HepG2 (cell line): ENCODE data around the gene GPBP1. TPM values are rescaled to one million over a fixed set of nuclear protein-coding genes. Genes with fewer than 3 reads are reported as not detected.

Source experiments
- ATAC-seq: fragments of 200-7000 bp; cut with Tn5 transposase; 3 replicates; pipeline ENCODE4 v1.9.1; 2020; ENCODE audit warnings: mild to moderate bottlenecking, moderate library complexity
- BruUV-seq: library from RNA; stranded (reverse); fragments of 400-500 nt; replicated peaks from 2 replicates; lab custom pipeline; 2021; lab: Mats Ljungman, UMichigan
- CTCF ChIA-PET: fragments of 300-600 bp; formaldehyde crosslinking; extraction: SDS; loops from one replicate; lab custom pipeline; 2021; ENCODE audit warnings: low total read pairs, inconsistent platforms, low intra/inter-chr PET ratio; lab: Yijun Ruan, JAX
- POLR2A ChIA-PET: fragments of 350-600 bp; sonication (Branson Sonifier 250); formaldehyde crosslinking; loops from one replicate; lab custom pipeline; 2020; ENCODE audit warnings: antibody characterized with exemption, inconsistent platforms; lab: Yijun Ruan, JAX
- DNase-seq: peaks from one replicate; pipeline ENCODE4 v3.0.0-alpha.2; 2015; ENCODE audit warnings: low spot score
- FAIRE-seq: peaks from 3 replicates; lab custom pipeline; 2011; peaks lifted over from hg19 to GRCh38; lab: Jason Lieb, UNC
- H2AFZ ChIP-seq: one replicate; pipeline ENCODE4 v1.6.1; 2011; ENCODE audit warnings: low read length, inconsistent platforms
- H3K27ac ChIP-seq: fragments of 300-600 bp; 3 replicates; pipeline ENCODE4 v1.8.0; 2011; ENCODE audit warnings: mixed run types, mild to moderate bottlenecking, mixed read lengths, low read length, inconsistent platforms; ENCODE audit not compliant: insufficient read depth; ENCODE audit errors: extremely low read length
- H3K27me3 ChIP-seq, 2 experiments: fragments of 200-600 bp in 1 of 2; 2 replicates in 1 of 2; 3 replicates in 1 of 2; pipeline versions ENCODE4 v1.6.0 to v1.8.0; 2011; ENCODE audit warnings: low read length in 2 of 2, mild to moderate bottlenecking in 2 of 2, moderate library complexity in 2 of 2, inconsistent platforms in 1 of 2; ENCODE audit not compliant: insufficient read depth in 2 of 2, control insufficient read depth in 1 of 2
- H3K36me3 ChIP-seq, 2 experiments: fragments of 200-600 bp in 1 of 2; replicated peaks in 1 of 2; 2 replicates in 1 of 2; 3 replicates in 1 of 2; pipeline versions ENCODE4 v1.5.1 to v1.8.0; 2011; ENCODE audit warnings: low read length in 2 of 2, inconsistent platforms in 1 of 2; ENCODE audit not compliant: insufficient read depth in 2 of 2, control insufficient read depth in 1 of 2
- H3K4me1 ChIP-seq: 2 replicates; pipeline ENCODE4 v1.5.1; 2012; ENCODE audit warnings: low read length, inconsistent platforms; ENCODE audit not compliant: insufficient read depth
- H3K4me2 ChIP-seq: 2 replicates; pipeline ENCODE4 v1.6.0; 2011; ENCODE audit warnings: low read depth, low read length, inconsistent platforms
- H3K4me3 ChIP-seq, 3 experiments: fragments of 200-600 bp in 1 of 3; sonication (generic), shearing (Covaris generic) in 1 of 3; replicated peaks in 1 of 3; 2 replicates each; pipeline ENCODE4 v1.5.1; 2011 to 2016; ENCODE audit warnings: low read length in 3 of 3, inconsistent platforms in 2 of 3, low read depth in 2 of 3, mild to moderate bottlenecking in 2 of 3, control low read depth in 1 of 3, mixed read lengths in 1 of 3; ENCODE audit not compliant: insufficient read depth in 1 of 3
- H3K79me2 ChIP-seq: one replicate; pipeline ENCODE4 v1.6.1; 2011; ENCODE audit warnings: low read length, inconsistent platforms; ENCODE audit not compliant: insufficient read depth
- H3K9ac ChIP-seq: 2 replicates; pipeline ENCODE4 v1.6.0; 2011; ENCODE audit warnings: mild to moderate bottlenecking, low read depth, low read length, inconsistent platforms; ENCODE audit not compliant: insufficient read depth
- H3K9me3 ChIP-seq: 2 replicates; pipeline ENCODE4 v1.5.1; 2012; ENCODE audit warnings: mild to moderate bottlenecking, low read length
- H4K20me1 ChIP-seq: 2 replicates; pipeline ENCODE4 v1.6.0; 2011; ENCODE audit warnings: inconsistent platforms, mild to moderate bottlenecking, low read length, moderate library complexity; ENCODE audit not compliant: insufficient read depth
- BRD4 ChIP-seq: sonication (generic); formaldehyde crosslinking; IDR thresholded peaks from 2 replicates; pipeline ENCODE4 v1.4.0; 2020; ENCODE audit warnings: missing genetic modification reagents
- FOXO4 ChIP-seq: sonication (generic); formaldehyde crosslinking; conservative IDR thresholded peaks from 2 replicates; pipeline ENCODE4 v1.8.1; 2023; ENCODE audit warnings: missing genetic modification reagents
- GATAD1 ChIP-seq: IDR thresholded peaks from 2 replicates; pipeline ENCODE4 v1.6.1; 2016; ENCODE audit warnings: missing genetic modification reagents, missing compliant biosample characterization
- MAFG ChIP-seq: sonication (generic); formaldehyde crosslinking; IDR thresholded peaks from 2 replicates; pipeline ENCODE4 v1.5.1; 2020; ENCODE audit warnings: mild to moderate bottlenecking, missing genetic modification reagents
- PHF5A ChIP-seq: IDR thresholded peaks from one replicate; pipeline ENCODE4 v1.6.1; 2018; ENCODE audit warnings: low read depth, missing genetic modification reagents; ENCODE audit not compliant: unreplicated experiment
- RXRB ChIP-seq: IDR thresholded peaks from 2 replicates; pipeline ENCODE4 v1.6.1; 2016; ENCODE audit warnings: borderline replicate concordance, missing genetic modification reagents, missing compliant biosample characterization
- SMAD9 ChIP-seq: sonication (generic); formaldehyde crosslinking; IDR thresholded peaks from 2 replicates; pipeline ENCODE4 v1.5.1; 2020; ENCODE audit warnings: mild to moderate bottlenecking, missing genetic modification reagents
- SPEN ChIP-seq: sonication (generic); formaldehyde crosslinking; IDR thresholded peaks from 2 replicates; pipeline ENCODE4 v1.5.1; 2020; ENCODE audit warnings: low read depth, mild to moderate bottlenecking, missing genetic modification reagents
- YY1 ChIP-seq: IDR thresholded peaks from 2 replicates; pipeline ENCODE4 v1.6.1; 2011; ENCODE audit warnings: low read length, low read depth, moderate library complexity, mild to moderate bottlenecking; ENCODE audit not compliant: insufficient read depth, insufficient replicate concordance
- ZFP36 ChIP-seq: fragments of 150-350 bp; IDR thresholded peaks from 2 replicates; pipeline ENCODE4 v1.6.1; 2018; ENCODE audit warnings: borderline replicate concordance, low read length, low read depth; ENCODE audit not compliant: partially characterized antibody
- ZFP37 ChIP-seq: sonication (generic); formaldehyde crosslinking; IDR thresholded peaks from 2 replicates; pipeline ENCODE4 v1.4.0; 2020; ENCODE audit warnings: missing genetic modification reagents, borderline replicate concordance
- ZMYM3 ChIP-seq: sonication (generic); formaldehyde crosslinking; IDR thresholded peaks from 2 replicates; pipeline ENCODE4 v1.5.1; 2020; ENCODE audit warnings: mild to moderate bottlenecking, missing genetic modification reagents
- ZNF263 ChIP-seq: sonication (generic); formaldehyde crosslinking; IDR thresholded peaks from 2 replicates; pipeline ENCODE4 v1.4.0; 2020; ENCODE audit warnings: missing genetic modification reagents
- ZNF264 ChIP-seq: sonication (generic); formaldehyde crosslinking; IDR thresholded peaks from 2 replicates; pipeline ENCODE4 v1.4.0; 2020; ENCODE audit warnings: missing genetic modification reagents
- ZNF276 ChIP-seq: sonication (generic); formaldehyde crosslinking; IDR thresholded peaks from 2 replicates; pipeline ENCODE4 v1.4.0; 2020; ENCODE audit warnings: mild to moderate bottlenecking, low read depth, missing genetic modification reagents
- ZNF296 ChIP-seq: sonication (generic); formaldehyde crosslinking; conservative IDR thresholded peaks from 2 replicates; pipeline ENCODE4 v1.5.0; 2020; ENCODE audit warnings: mild to moderate bottlenecking, missing genetic modification reagents
- ZNF431 ChIP-seq: sonication (generic); formaldehyde crosslinking; IDR thresholded peaks from 2 replicates; pipeline ENCODE4 v1.9.0; 2022; ENCODE audit warnings: missing genetic modification reagents, low read depth, mild to moderate bottlenecking, borderline replicate concordance
- ZNF510 ChIP-seq: sonication (generic); formaldehyde crosslinking; IDR thresholded peaks from 2 replicates; pipeline ENCODE4 v1.4.0; 2020; ENCODE audit warnings: low read depth, mild to moderate bottlenecking, missing genetic modification reagents
- WGBS: methylation state at CpG from one replicate; pipeline ENCODE4 v1.1.6; 2017; ENCODE audit warnings: low lambda C conversion rate; 5-methylcytosine and 5-hydroxymethylcytosine counted together
- in situ Hi-C: cut with HindIII; loops from 2 replicates; pipeline ENCODE4 v1.10.0; 2017; ENCODE audit warnings: low pct_unique_long_range_greater_than_20kb; ENCODE audit not compliant: extremely low pct_ligation_motif_present
- intact Hi-C: fragments of 100-400 bp; cut with micrococcal nuclease; formaldehyde crosslinking; loops from one replicate; pipeline ENCODE4 v1.10.0; 2022; ENCODE audit not compliant: unreplicated experiment
- polyA plus RNA-seq, 8 experiments: library from polyadenylated mRNA; depleted of rRNA in 3 of 8; stranded (reverse) in 7 of 8; unstranded in 1 of 8; fragments of >200 nt; fragmentation: Illumina TruSeq in 4 of 8; extraction: Trizol in 4 of 8; gene quantifications; 2 replicates each; pipeline versions ENCODE4 v1.2.1 to v1.2.3, GENCODE V29; 2011 to 2016; ENCODE audit warnings: low read depth in 4 of 8, missing spikeins in 1 of 8, mixed read lengths in 1 of 8; ENCODE audit not compliant: insufficient read depth in 1 of 8
- total RNA-seq, 5 experiments: library from RNA; depleted of rRNA; stranded (reverse); fragments of >200 nt; fragmentation: Illumina TruSeq; extraction: Trizol; gene quantifications; 2 replicates each; pipeline ENCODE4 v1.2.3, GENCODE V29; 2016; ENCODE audit warnings: low read depth in 1 of 5
- TF ChIP-seq, protein P1 (sequence below): sonication (generic); formaldehyde crosslinking; IDR thresholded peaks from 2 replicates; pipeline ENCODE4 v1.8.1; 2022; ENCODE audit warnings: low read depth, mild to moderate bottlenecking, missing genetic modification reagents

Gene GPBP1
- total and polyA plus RNA-seq, 2 of the 13 experiments (the other 11 are each of a cell fraction or from before 2014, with no cell fraction given) = 27.1 to 72.2 TPM

- Histone ChIP-seq H3K9ac (no peak overlapping the region), H3K79me2 (no peaks in the 10 kb centered on the region), H3K4me1 (peaks cover 13% of the 10 kb centered on the region), H3K27ac (no peak overlapping the region), H3K4me3 (no peak overlapping the region), H3K4me2 (no peak overlapping the region), H3K27me3 (no peaks in the 10 kb centered on the region), H3K9me3 (peaks cover 14% of the 10 kb centered on the region), H3K36me3 (no peaks in the 10 kb centered on the region), H4K20me1 (no peaks in the 10 kb centered on the region), H2AFZ (no peak overlapping the region)
- DNase-seq = no peak
- BruUV-seq = no TSS peak
- ChIA-PET CTCF (no interaction called here), POLR2A (no interaction called here)
- intact Hi-C loops = no loop called here
- no peak for ATAC-seq
- no peak for FAIRE-seq
- 25% methylated on average over 2 of the region's 2 CpGs for WGBS
- in situ Hi-C loops = no loop called here
- TF ChIP-seq ZNF296 (CRISPR knock-in tag) (no peak), YY1 (no peak), FOXO4 (no peak), ZFP37 (CRISPR knock-in tag) (no peak), BRD4 (no peak), MAFG (CRISPR knock-in tag) (no peak), ZNF510 (CRISPR knock-in tag) (no peak), ZMYM3 (CRISPR knock-in tag) (no peak), ZNF431 (CRISPR knock-in tag) (no peak), GATAD1 (CRISPR knock-in tag) (no peak), ZNF276 (CRISPR knock-in tag) (no peak), ZNF264 (CRISPR knock-in tag) (no peak), SPEN (CRISPR knock-in tag) (no peak), ZNF263 (no peak), ZFP36 (no peak), PHF5A (CRISPR knock-in tag) (no peak), RXRB (CRISPR knock-in tag) (no peak), SMAD9 (no peak)
- TF ChIP-seq, protein P1, sequence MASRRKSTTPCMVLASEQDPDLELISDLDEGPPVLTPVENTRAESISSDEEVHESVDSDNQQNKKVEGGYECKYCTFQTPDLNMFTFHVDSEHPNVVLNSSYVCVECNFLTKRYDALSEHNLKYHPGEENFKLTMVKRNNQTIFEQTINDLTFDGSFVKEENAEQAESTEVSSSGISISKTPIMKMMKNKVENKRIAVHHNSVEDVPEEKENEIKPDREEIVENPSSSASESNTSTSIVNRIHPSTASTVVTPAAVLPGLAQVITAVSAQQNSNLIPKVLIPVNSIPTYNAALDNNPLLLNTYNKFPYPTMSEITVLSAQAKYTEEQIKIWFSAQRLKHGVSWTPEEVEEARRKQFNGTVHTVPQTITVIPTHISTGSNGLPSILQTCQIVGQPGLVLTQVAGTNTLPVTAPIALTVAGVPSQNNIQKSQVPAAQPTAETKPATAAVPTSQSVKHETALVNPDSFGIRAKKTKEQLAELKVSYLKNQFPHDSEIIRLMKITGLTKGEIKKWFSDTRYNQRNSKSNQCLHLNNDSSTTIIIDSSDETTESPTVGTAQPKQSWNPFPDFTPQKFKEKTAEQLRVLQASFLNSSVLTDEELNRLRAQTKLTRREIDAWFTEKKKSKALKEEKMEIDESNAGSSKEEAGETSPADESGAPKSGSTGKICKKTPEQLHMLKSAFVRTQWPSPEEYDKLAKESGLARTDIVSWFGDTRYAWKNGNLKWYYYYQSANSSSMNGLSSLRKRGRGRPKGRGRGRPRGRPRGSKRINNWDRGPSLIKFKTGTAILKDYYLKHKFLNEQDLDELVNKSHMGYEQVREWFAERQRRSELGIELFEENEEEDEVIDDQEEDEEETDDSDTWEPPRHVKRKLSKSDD (CRISPR knock-in tag) = no peak
These were observed 132.5 kb downstream of the GPBP1 start for GRCh38 chr5:57306359-57306758.
